H1 (cell line): ENCODE data around the gene MYL2.

Experiments used
- CREB1 ChIP-seq: IDR thresholded peaks from 2 replicates; pipeline ENCODE4 v1.6.1; 2012; ENCODE audit warnings: inconsistent platforms
- CTCF ChIP-seq, 3 experiments: IDR thresholded peaks; 1 replicate in 2 of 3; 2 replicates in 1 of 3; pipeline versions ENCODE4 v1.5.1 to v1.6.1; 2011; ENCODE audit warnings: low read length in 3 of 3, mild to moderate bottlenecking in 3 of 3, inconsistent platforms in 2 of 3, low read depth in 1 of 3, moderate library complexity in 1 of 3; ENCODE audit not compliant: insufficient read depth in 1 of 3; ENCODE audit errors: control extremely low read depth in 1 of 3
- EZH2 ChIP-seq: fragments of 200-600 bp; sonication (generic); IDR thresholded peaks from 2 replicates; pipeline ENCODE4 v1.7.1; 2012; ENCODE audit warnings: low read depth, mild to moderate bottlenecking, moderate library complexity, low read length, inconsistent platforms; ENCODE audit not compliant: severe bottlenecking
- JUND ChIP-seq: IDR thresholded peaks from 2 replicates; pipeline ENCODE4 v1.6.1; 2011; ENCODE audit warnings: mild to moderate bottlenecking, improper control_type of control experiment, low read length
- SIN3A ChIP-seq, 2 experiments: IDR thresholded peaks in 1 of 2; conservative IDR thresholded peaks in 1 of 2; 2 replicates each; pipeline ENCODE4 v1.6.1; 2011 to 2012; ENCODE audit warnings: low read length in 2 of 2, improper control_type of control experiment in 1 of 2, low read depth in 1 of 2, mild to moderate bottlenecking in 1 of 2
- TAF1 ChIP-seq: IDR thresholded peaks from 2 replicates; pipeline ENCODE4 v1.6.1; 2011; ENCODE audit warnings: mild to moderate bottlenecking, low read depth, low read length
- TCF12 ChIP-seq: IDR thresholded peaks from 2 replicates; pipeline ENCODE4 v1.6.1; 2011; ENCODE audit warnings: low read depth, mild to moderate bottlenecking, low read length

GRCh38 chr12:110906985-110907384 is 13.4 kb downstream of the MYL2 start:
- no peak for TF ChIP-seq CTCF (IDR thresholded peaks at IDR 0.05; ENCODE audit: control extremely low read depth in 1 of 3, insufficient read depth in 1 of 3, low read depth in 1 of 3, low read length in 3 of 3)
- TF ChIP-seq JUND: no peak
- no peak for TF ChIP-seq TCF12
- no peak for TF ChIP-seq EZH2
- no peak for TF ChIP-seq CREB1
- TF ChIP-seq TAF1: no peak
- no peak for TF ChIP-seq SIN3A (conservative IDR thresholded peaks at IDR 0.05 in 1 of 2, IDR thresholded peaks at IDR 0.05 in 1 of 2; ENCODE audit: low read depth in 1 of 2, low read length in 2 of 2)
